Fibroblast of lung (primary cell): Measurements from ENCODE around the gene NPFFR1.

Experiments
- EZH2 ChIP-seq: IDR thresholded peaks from 2 replicates; pipeline ENCODE4 v1.5.1; 2012; ENCODE audit warnings: low read length, control low read depth, mild to moderate bottlenecking; ENCODE audit errors: missing control alignments
- TF ChIP-seq, protein P1 (sequence below), 2 donors: IDR thresholded peaks in 1 of 2; conservative IDR thresholded peaks in 1 of 2; 1 replicate in 1 of 2; 2 replicates in 1 of 2; pipeline ENCODE4 v1.5.1; 2011 to 2012; ENCODE audit warnings: low read length in 2 of 2, control low read depth in 1 of 2, inconsistent platforms in 1 of 2, low read depth in 1 of 2, mild to moderate bottlenecking in 1 of 2

- TF ChIP-seq, protein P1, sequence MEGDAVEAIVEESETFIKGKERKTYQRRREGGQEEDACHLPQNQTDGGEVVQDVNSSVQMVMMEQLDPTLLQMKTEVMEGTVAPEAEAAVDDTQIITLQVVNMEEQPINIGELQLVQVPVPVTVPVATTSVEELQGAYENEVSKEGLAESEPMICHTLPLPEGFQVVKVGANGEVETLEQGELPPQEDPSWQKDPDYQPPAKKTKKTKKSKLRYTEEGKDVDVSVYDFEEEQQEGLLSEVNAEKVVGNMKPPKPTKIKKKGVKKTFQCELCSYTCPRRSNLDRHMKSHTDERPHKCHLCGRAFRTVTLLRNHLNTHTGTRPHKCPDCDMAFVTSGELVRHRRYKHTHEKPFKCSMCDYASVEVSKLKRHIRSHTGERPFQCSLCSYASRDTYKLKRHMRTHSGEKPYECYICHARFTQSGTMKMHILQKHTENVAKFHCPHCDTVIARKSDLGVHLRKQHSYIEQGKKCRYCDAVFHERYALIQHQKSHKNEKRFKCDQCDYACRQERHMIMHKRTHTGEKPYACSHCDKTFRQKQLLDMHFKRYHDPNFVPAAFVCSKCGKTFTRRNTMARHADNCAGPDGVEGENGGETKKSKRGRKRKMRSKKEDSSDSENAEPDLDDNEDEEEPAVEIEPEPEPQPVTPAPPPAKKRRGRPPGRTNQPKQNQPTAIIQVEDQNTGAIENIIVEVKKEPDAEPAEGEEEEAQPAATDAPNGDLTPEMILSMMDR (conservative IDR thresholded peaks at IDR 0.05 in 1 of 2, IDR thresholded peaks at IDR 0.05 in 1 of 2; ENCODE audit: low read depth in 1 of 2, low read length in 2 of 2) = no peak
- TF ChIP-seq EZH2 = no peak
Measured at GRCh38 chr10:70300461-70300860, 16.7 kb upstream of the NPFFR1 start.
